T-helper 1 cell treated with Interleukin-12 subunit alpha and Interleukin-12 subunit beta and Interleukin-4 antibody, amounts not matched to agents 30 ng/mL and 1 ng/mL, for 36 hours (primary cell): Measurements from ENCODE around the gene B3GNT9. TPM values are rescaled to one million over a fixed set of nuclear protein-coding genes. Genes with fewer than 3 reads are reported as not detected.

Source experiments
- intact Hi-C: fragments of 100-400 bp; cut with micrococcal nuclease; formaldehyde crosslinking; loops from one replicate; pipeline ENCODE4 v1.15.1; 2024
- total RNA-seq: library from RNA; stranded (reverse); gene quantifications from 2 replicates; pipeline ENCODE4 v1.2.3, GENCODE V29; 2022

B3GNT9 gene
- total RNA-seq, 1 donor from 2014 or later = 15.1 TPM

DNA sequence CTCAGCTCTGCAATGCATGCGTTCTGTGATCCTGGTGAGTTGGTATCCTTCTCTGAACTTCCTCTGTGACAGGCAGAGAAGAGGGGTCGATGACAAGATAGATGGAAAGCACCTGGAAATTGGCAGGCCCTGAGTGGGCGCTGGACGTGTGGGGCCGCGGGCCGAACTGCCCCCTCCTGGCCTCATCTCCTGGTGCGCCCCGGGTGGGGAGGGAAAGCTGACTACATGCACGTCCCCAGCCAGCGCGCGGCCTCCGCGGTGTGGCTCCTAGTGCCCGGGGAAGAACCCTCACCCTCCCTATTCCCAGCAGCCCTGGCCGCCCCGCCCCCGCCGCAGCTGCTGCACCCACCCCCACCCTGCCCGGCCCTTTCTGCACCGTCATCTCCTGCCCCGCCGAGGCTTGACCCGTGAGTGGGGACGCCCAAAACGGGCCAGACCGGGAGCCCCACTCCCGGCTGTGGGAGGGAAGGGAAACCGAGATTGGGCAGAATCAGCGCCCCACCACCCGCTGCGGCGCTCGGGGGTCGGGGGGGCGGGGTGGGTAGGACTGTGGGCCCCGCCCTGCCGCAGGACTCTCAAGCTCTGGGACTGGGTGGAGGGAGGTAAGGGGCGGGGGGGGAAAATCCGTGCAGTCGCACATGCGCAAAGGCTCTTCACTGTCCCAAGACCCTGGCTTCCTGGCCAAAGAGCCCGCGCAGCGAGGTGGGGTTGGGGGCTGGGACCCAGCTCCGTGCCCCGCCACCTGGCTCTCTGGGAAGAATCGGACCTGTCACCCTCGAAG, 19.6 kb upstream of the B3GNT9 start, which contains the start of gene NOL3:
Gene NOL3 (plus strand): TSS at position 371 of the 781 bp plus-strand sequence.
- intact Hi-C loops = loop anchor here (1.0 kb wide), 3 partner anchors 8 to 13 kb away; partner anchors contain the start of genes FBXL8, MATCAP1 and TRADD

DNA sequence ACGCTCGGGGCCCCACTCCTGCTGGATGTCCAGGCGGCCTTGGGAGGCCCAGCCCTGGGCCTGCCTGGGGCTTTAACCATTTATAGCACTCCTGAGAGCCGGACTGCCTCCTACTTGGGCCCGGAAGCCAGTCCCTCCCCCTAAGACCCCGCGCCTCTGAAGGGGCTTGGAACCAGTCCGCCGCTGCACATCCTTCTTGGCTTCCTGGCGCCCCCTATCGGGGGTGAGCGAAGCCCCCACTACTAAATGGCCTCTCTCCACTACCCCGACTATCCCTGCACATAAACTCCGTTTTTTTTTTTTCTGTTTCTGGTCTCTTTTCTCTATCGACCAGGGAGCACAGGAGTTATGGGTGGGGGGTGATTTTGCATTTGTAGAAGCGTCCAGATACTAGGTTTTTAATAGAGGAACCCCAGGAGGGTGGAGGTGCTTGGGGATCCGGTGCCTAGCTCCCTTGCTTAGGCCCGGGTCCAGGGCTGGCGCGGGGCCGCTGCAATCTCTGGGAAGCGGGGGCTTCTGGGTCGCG, 18.9 kb upstream of the B3GNT9 start:
- intact Hi-C loops = loop anchor here (1.0 to 10.0 kb wide), 4 partner anchors 9 to 915 kb away; partner anchors contain the start of genes FBXL8, MATCAP1, NFATC3 and TRADD

DNA sequence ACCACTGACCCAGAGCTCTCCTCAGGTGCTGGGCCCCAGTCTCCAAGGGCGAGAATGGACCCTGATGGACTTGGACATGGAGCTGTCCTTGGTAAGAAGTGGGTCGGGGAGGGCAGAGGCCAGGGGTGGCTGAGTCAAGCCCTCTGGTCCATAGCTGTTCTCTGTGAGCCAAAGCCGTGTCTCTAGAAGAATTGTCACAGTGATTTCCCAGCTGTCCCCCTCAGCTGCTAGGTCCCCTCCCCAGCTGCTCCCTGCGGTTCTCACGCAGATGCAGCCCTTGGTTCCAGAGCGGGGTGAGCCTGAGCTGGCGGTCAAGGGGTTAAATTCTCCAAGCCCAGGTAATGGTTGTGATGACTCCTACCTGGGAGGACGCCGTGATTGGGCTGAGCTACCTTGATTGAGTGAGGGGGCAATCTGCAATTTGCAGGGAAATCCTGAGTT, 18.2 kb upstream of the B3GNT9 start:
- intact Hi-C loops = loop anchor here (10.0 kb wide), 1 partner anchor 916 kb away; the partner anchor contains the start of gene NFATC3

DNA sequence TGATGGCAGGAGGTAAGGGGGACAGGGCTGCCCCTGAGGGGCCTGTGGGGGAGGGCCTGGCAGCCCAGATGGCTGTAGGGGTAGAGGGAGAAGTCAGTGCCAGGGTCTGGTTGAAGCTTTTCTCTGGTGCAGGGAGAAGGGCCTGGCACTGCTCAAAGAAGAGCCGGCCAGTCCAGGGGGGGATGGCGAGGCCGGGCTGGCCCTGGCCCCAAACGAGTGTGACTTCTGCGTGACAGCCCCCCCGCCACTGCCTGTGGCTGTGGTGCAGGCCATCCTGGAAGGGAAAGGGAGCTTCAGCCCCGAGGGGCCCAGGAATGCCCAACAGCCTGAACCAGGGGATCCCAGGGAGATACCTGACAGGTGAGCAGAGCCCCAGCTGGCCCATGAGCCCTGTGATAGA, 16.8 kb upstream of the B3GNT9 start:
- intact Hi-C loops = loop anchor here (10.0 kb wide), 1 partner anchor 917 kb away; the partner anchor contains the start of gene NFATC3

DNA sequence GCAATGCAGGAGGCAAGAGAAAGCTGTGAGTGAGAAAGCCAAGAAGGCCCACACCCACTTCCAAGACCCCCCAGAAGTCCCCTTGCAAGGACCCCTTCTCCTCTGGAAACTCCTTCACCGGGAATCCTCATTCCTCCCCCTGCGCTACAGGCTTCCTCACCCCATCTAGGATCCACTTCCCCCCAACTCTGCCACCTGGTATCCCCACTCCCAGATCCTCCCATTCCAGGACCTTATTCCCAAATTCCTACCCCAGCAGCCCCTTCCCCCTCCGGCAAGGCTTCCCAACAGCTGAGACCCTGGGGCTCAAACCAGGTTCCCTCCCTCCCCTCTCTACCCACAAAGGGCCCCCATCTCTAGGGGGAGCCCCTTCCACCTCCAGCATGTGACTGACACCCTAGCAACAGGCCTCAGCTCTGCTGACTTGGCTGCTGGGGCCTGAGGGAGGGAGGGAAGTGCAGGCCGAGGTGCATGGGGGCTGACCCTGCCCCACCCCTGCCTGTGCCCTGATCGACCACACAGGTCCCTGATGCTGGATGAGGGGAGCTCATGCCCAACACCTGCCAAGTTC, 15.9 kb upstream of the B3GNT9 start:
- intact Hi-C loops = loop anchor here (10.0 kb wide), 1 partner anchor 918 kb away; the partner anchor contains the start of gene NFATC3

DNA sequence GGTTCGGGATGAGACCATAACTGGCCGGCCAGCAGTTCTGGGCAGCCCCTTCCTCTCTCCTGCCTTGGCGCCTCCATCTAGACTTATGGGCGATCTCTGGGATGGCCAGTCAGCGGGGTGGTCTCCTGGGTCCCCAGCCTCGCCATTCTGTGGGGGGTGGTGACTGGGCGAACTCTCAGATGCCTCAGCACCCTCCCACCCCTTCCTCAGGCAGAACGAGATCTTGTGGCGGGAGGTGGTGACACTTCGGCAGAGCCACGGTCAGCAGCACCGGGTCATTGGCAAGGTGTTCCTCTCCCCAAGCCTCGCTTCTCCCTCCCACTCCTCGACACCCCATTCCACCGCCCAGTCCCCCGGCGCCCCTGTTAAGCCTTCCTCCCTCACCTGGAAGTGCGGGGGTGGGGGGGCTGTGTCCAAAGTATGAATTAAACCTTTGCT, 15.3 kb upstream of the B3GNT9 start:
- intact Hi-C loops = loop anchor here (10.0 kb wide), 1 partner anchor 919 kb away; the partner anchor contains the start of gene NFATC3

DNA sequence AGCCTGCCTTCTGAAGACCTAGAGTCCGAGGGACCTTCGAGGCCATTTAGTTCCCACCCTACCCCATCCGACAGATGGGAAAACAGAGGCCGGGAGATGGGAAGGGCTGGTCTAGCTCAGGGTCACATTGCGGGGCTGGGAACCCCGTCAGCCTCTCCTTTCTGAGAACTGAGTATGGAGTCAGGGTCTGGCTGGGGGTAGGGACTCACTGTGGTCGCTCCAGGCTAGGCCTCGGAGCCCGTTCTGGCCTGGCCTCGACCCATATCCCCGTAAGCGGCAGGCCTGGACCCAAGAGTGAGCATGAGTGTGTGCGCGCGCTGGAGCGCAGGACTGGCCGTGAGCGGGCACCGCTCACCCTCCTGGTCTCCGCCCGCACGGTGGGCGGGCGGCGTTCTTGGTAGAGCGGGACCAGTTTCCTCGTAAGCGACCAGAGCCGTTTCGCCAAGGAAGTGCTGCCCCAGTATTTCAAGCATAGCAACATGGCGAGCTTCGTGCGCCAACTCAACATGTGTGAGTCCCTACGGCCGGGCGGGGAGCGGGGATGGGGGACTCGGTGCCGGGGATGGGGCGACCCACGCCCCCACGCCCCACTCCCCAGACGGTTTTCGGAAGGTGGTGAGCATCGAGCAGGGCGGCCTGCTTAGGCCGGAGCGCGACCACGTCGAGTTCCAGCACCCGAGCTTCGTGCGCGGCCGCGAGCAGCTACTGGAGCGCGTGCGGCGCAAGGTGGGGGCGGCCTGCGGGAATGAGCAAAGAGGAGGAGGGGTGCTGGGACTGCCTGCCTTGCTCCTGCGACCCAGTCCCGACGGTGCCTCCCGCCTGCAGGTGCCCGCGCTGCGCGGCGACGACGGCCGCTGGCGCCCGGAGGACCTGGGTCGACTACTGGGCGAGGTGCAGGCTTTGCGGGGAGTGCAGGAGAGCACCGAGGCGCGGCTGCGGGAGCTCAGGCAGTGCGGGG, 14.6 kb upstream of the B3GNT9 start:
- intact Hi-C loops = loop anchor here (10.0 kb wide), 1 partner anchor 919 kb away; the partner anchor contains the start of gene NFATC3

DNA sequence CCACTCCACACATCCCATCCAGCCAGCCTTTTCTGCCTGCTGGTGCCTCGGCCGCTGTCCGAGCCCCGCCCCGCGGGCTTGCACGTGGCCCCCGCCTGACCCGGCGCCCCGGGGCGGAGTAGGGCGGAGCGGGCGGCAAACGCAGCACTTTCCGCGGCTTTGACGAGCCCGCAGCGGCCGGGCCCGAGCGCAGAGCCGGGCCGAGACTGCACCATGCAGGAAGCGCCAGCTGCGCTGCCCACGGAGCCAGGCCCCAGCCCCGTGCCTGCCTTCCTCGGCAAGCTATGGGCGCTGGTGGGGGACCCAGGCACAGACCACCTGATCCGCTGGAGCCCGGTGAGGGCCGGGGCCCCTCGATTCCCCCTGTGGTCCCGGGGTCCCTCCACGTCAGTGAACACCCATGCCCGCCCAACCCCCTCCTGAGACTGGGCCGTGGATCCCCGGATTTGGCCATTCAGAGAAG, 13.8 kb upstream of the B3GNT9 start, which contains the start of gene HSF4:
Gene HSF4 (plus strand): TSS at position 147 of the 463 bp plus-strand sequence. CDS start 67 bp downstream, at position 214.
- intact Hi-C loops = loop anchor here (10.0 kb wide), 1 partner anchor 920 kb away; the partner anchor contains the start of gene NFATC3

DNA sequence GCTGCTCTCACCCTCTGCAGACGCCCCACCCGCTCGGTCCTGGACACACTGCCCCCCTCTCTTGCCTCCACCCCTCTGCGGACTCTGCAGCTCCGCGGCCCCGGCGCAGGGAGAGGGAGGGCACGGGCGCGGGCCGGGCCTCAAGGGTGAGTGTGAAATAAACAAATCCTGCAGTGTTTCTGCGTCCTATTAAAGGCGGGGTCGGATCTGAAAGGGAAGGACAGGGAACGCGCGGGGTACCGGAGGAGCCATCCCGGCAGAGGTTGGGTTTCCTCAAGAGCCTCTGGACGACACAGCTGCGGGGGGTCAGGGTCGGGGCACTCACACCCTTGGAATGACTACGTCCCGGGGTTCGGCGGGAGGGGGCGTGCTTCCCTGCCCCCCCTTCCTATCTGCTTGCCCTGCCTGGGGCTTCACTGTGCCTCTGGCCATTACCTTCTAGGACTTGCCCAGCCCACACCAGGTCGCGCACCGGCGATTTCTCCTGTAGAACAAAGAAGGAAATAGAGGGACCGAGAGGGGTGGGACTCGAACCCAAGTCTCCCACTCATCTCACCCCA, 13.3 kb upstream of the B3GNT9 start:
- intact Hi-C loops = loop anchor here (10.0 kb wide), 1 partner anchor 921 kb away; the partner anchor contains the start of gene NFATC3

DNA sequence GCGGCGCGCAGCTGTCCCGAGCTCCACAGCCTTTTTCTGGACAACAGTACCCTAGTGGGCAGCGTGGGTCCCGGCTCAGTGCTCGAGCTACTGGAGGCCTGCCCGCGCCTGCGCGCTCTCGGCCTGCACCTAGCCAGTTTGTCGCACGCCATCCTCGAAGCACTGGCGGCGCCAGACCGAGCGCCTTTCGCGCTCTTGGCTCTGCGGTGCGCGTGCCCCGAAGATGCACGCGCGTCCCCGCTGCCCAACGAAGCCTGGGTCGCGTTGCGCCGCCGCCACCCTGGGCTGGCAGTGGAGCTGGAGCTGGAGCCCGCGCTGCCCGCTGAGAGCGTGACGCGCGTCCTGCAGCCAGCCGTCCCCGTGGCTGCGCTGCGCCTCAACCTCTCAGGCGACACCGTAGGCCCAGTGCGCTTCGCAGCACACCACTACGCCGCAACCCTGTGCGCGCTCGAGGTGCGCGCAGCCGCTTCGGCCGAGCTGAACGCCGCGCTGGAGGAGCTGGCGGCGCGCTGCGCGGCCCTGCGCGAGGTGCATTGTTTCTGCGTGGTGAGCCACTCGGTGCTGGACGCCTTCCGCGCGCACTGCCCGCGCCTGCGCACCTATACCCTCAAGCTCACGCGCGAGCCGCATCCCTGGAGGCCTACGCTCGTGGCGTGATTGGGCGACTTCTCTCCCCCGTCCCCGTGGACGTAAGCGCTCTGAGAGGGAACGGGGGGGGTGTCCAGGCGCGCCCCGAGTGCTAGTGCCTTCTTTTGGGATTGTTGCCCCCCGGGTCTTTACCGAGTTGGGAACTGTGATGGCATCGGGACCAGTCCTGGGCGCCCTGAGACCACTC, 12.6 kb upstream of the B3GNT9 start:
- intact Hi-C loops = loop anchor here (10.0 kb wide), 1 partner anchor 921 kb away; the partner anchor contains the start of gene NFATC3

DNA sequence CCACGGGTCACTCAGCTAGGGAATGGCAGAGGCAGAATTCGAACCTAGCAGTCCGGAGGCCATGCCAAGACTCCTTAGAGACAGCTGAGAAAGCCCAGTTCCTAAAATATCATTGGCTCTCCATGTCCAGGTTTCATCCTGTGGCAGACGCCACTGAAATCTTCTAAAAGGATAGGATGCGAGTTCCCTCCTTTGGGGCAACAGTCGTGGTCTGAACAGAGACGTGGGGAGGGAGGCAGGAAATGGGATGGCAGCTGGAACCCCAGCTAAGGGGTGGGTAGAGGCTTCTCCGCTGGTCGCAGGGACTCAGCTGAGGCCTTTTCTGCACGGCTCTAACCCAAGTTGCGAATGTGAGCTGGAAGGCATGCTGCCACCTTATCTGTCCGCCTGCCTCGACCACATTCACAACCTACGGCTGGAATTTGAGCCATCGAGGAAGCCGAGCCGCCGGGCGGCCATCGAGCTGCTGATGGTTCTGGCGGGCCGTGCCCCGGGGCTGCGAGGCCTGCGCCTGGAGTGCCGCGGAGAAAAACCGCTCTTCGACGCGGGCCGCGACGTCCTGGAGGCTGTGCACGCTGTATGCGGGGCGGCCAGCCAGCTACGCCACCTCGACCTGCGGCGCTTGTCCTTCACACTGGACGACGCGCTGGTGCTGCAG, 11.8 kb upstream of the B3GNT9 start:
- intact Hi-C loops = loop anchor here (10.0 kb wide), 1 partner anchor 922 kb away; the partner anchor contains the start of gene NFATC3

DNA sequence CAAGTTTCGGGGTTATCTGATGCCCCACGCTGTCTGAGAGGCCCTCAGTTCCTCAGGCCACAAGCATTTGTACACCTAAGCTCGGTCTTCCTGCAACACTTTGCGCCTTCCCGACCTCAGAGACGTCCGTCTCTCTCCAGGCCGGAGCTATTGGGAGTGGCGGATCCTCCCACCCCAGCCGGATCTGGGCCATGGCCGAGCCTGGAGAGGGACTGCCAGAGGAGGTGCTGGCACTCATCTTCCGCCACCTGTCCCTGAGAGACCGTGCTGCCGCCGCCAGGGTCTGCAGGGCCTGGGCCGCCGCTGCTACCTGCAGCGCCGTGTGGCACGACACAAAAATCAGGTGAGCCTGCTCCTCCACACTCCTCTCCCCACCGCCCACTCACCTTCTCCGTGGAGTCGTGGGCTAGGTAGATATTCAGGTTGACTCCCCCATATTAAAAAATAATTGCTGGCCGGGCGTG, 10.8 kb upstream of the B3GNT9 start:
- intact Hi-C loops = loop anchor here (1.0 to 10.0 kb wide), 5 partner anchors 13 to 923 kb away; partner anchors contain the start of genes CTCF, NFATC3 and PDP2

DNA sequence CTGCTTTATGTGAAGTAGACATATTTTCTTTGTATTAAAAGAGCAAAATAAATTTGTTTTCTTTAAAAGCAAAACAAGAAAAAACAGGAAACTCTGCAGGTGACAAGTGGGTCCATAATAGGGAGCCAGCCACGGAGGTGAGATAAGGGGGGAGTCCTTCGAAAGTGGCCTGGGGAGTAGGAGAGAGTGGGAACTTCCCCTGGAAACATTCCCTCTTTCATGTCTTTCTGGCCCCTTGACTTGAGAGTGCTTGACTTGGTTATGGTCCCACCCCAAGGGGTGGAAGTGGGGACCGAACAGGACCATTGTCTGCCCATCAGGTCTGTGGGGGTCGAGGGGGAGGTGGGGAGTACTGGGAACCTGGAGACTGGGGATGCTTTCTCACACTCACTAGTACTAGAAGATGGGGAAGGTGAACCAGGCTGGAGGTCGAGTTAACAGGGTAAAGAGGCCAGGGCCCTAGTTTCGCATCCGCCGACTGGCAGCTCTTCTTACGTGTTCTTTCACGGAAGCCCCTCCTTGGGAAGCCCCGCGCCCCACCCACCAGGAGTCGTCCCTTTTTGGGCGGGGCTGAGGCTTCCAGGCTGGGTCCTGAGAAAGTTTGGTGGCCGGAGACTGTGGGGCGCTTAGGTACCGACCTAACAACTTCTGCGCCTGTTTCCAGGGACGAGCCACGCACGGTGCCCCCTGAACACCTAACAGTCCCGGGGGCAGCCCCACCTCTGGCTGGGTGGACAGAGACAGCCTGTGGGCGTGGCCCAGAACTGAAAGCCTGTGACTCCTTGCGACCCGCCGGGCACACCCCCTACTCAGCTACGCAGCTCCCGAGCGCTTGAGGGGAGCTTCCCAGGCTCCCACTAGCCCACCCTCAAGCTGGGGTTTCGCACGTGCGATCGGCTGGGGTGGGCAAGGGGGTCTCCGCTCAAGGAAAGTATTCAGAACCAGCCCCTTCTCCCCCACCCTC, 8.1 kb upstream of the B3GNT9 start:
- intact Hi-C loops = loop anchor here (1.0 to 2.0 kb wide), 13 partner anchors 9 to 205 kb away; partner anchors contain the start of genes B3GNT9, E2F4, FHOD1 and MATCAP1

DNA sequence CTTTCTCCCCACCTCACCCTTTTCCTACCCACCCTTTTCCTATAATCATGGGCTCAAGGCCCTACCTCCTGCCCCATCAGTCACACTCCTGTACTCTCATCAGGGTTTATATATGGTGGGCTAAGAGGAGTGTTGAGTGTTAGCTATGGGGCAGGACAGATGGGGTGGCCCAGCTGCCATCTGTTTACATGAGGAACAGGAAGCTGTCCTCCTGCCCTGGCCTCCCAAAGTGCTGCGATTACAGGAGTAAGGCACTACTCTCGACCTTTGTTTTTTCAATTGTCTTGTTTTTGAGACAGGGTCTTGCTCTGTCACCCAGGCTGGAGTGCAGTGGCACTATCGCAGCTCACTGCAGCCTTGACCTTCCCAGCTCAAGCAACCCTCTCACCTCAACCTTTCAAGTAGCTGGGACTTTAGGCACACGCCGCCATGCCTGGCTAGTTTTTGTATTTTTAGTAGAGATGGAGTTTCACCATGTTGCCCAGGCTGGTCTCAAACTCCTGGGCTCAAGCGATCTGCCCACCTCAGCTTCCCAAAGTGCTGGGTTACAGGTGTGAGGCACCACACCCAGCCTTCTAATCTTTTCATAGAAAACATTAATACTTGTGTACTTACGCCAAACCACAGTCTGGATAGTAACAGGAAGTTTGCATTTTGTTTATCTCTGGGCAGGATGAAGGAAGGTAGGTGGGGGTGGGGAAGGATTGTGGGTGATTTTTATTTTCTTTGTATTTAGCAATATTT, 7.3 kb upstream of the B3GNT9 start:
- intact Hi-C loops = loop anchor here (2.0 kb wide), 1 partner anchor 173 kb away; no protein-coding TSS in a partner anchor

DNA sequence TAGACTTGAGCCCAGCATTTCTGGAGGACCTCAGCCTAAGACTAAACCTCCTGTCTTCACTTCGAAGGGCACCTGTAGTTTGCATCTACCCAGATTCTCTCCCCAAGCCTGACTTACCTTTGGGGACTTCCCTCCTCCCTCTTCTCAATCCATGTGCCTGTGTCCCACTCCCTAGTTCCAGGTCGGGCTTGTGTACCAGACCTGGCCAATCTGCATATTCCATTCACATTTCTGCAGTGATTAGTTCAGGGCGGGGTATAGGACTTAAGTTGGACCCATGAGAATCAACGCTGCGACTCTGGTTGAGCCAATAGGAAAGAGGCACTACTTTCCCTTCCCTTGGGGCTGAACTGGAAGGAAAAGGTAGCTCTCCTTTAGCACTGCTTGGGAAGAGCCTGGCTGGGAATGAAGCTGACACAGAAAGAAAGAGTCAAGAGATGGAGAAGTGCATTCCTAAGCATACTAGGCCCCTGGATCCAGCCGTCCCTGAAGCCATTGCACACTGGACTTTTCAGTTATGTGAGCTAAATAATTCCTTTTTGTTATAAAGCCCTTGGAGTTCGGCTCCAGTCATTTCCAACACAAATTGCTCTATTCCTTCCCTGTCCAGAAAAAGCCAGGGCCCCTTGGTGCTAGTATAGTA, 6.4 kb upstream of the B3GNT9 start:
- intact Hi-C loops = no loop called here
